ENCODE data around the gene PREPL. TPM values are rescaled to one million over a fixed set of nuclear protein-coding genes. Genes with fewer than 3 reads are reported as not detected.

Gene PREPL
- total RNA-seq, 1 experiment from 2014 or later = 53.0 TPM

GRCh38 chr2:44329343-44329742, 32.0 kb downstream of the PREPL start:
- Mint-ChIP-seq H3K9me3 (ENCODE audit: unreplicated experiment) (no peaks in the 10 kb centered on the region), H3K36me3 (ENCODE audit: insufficient read depth, unreplicated experiment) (peaks cover 73% of the 10 kb centered on the region), H3K4me1 (ENCODE audit: insufficient read depth, unreplicated experiment) (peaks cover 6% of the 10 kb centered on the region), H3K27me3 (ENCODE audit: insufficient read depth, unreplicated experiment) (no peaks in the 10 kb centered on the region), H3K27ac (ENCODE audit: low read depth, unreplicated experiment) (no peak overlapping the region), H3K4me3 (ENCODE audit: unreplicated experiment) (no peak overlapping the region)
- ChIA-PET CTCF (interaction anchor here (0.6 kb wide), 1 partner anchor 159 kb away, joined by 3 read pairs; no protein-coding TSS in a partner anchor), POLR2A (interaction anchor here (1.2 to 1.8 kb wide), 4 partner anchors 9 to 33 kb away, joined by 4 to 9 read pairs (median 6); partner anchors contain the start of genes CAMKMT and PREPL)
- TF ChIP-seq CTCF (IDR thresholded peaks at IDR 0.05; ENCODE audit: unreplicated experiment) = no peak
- no TSS peak for BruUV-seq (replicated peaks)
- intact Hi-C loops (cut with micrococcal nuclease) = no loop called here
- DNase-seq (ENCODE audit: unreplicated experiment) = no peak

- Mint-ChIP-seq H3K27ac (ENCODE audit: low read depth, unreplicated experiment) (no peak overlapping the region), H3K9me3 (ENCODE audit: unreplicated experiment) (no peaks in the 10 kb centered on the region), H3K4me1 (ENCODE audit: insufficient read depth, unreplicated experiment) (peaks cover 6% of the 10 kb centered on the region), H3K27me3 (ENCODE audit: insufficient read depth, unreplicated experiment) (no peaks in the 10 kb centered on the region), H3K4me3 (ENCODE audit: unreplicated experiment) (no peak overlapping the region), H3K36me3 (ENCODE audit: insufficient read depth, unreplicated experiment) (peaks cover 77% of the 10 kb centered on the region)
- intact Hi-C loops (cut with micrococcal nuclease) = no loop called here
- ChIA-PET CTCF (interaction anchor here (0.6 to 0.8 kb wide), 2 partner anchors 8 to 19 kb away, joined by 3 read pairs; no protein-coding TSS in a partner anchor), POLR2A (interaction anchor here (0.7 to 1.8 kb wide), 5 partner anchors 10 to 161 kb away, joined by 3 to 9 read pairs (median 5); partner anchors contain the start of genes CAMKMT and PREPL)
- no peak for DNase-seq (ENCODE audit: unreplicated experiment)
- TF ChIP-seq CTCF (IDR thresholded peaks at IDR 0.05; ENCODE audit: unreplicated experiment) = no peak
- BruUV-seq (replicated peaks) = no TSS peak
These were observed 32.5 kb downstream of the PREPL start for GRCh38 chr2:44328750-44329149.

GRCh38 chr2:44326548-44327264, 34.6 kb downstream of the PREPL start:
- Mint-ChIP-seq H3K27ac (ENCODE audit: low read depth, unreplicated experiment) (no peak overlapping the region), H3K4me3 (ENCODE audit: unreplicated experiment) (no peak overlapping the region), H3K27me3 (ENCODE audit: insufficient read depth, unreplicated experiment) (no peaks in the 10 kb centered on the region), H3K36me3 (ENCODE audit: insufficient read depth, unreplicated experiment) (peaks cover 75% of the 10 kb centered on the region), H3K4me1 (ENCODE audit: insufficient read depth, unreplicated experiment) (peaks cover 6% of the 10 kb centered on the region), H3K9me3 (ENCODE audit: unreplicated experiment) (no peaks in the 10 kb centered on the region)
- no peak for TF ChIP-seq CTCF (IDR thresholded peaks at IDR 0.05; ENCODE audit: unreplicated experiment)
- DNase-seq (ENCODE audit: unreplicated experiment) = no peak
- ChIA-PET CTCF (interaction anchor here (0.7 kb wide), 1 partner anchor 1070 kb away, joined by 3 read pairs; no protein-coding TSS in a partner anchor), POLR2A (no interaction called here)
- BruUV-seq (replicated peaks) = no TSS peak
- intact Hi-C loops (cut with micrococcal nuclease) = no loop called here

- peaks cover 5% of the 10 kb centered on the region for H3K4me1 Mint-ChIP-seq (ENCODE audit: insufficient read depth, unreplicated experiment)
- ChIA-PET POLR2A (interaction anchor here (0.5 kb wide), 1 partner anchor 66 kb away, joined by 3 read pairs; no protein-coding TSS in a partner anchor), CTCF (interaction anchor here (0.6 kb wide), 1 partner anchor 376 kb away, joined by 6 read pairs; no protein-coding TSS in a partner anchor)
- TF ChIP-seq CTCF (IDR thresholded peaks at IDR 0.05; ENCODE audit: unreplicated experiment) = no peak
- intact Hi-C loops (cut with micrococcal nuclease) = no loop called here
- no peak for DNase-seq (ENCODE audit: unreplicated experiment)
- no peak overlapping the region for H3K4me3 Mint-ChIP-seq (ENCODE audit: unreplicated experiment)
- no peaks in the 10 kb centered on the region for H3K27me3 Mint-ChIP-seq (ENCODE audit: insufficient read depth, unreplicated experiment)
- H3K27ac Mint-ChIP-seq (ENCODE audit: low read depth, unreplicated experiment) = no peak overlapping the region
- H3K36me3 Mint-ChIP-seq (ENCODE audit: insufficient read depth, unreplicated experiment) = peaks cover 75% of the 10 kb centered on the region
- BruUV-seq (replicated peaks) = no TSS peak
- no peaks in the 10 kb centered on the region for H3K9me3 Mint-ChIP-seq (ENCODE audit: unreplicated experiment)
These were observed 35.4 kb downstream of the PREPL start for GRCh38 chr2:44325897-44326296.
